SK-N-SH (cell line): ENCODE results near the gene CLCN2. TPM values are rescaled to one million over a fixed set of nuclear protein-coding genes. Genes with fewer than 3 reads are reported as not detected.

Experiments used
- CTCF ChIA-PET: fragments of 300-600, 350-600 bp; formaldehyde crosslinking; extraction: SDS; loops from one replicate; lab custom pipeline; 2021; lab: Yijun Ruan, JAX
- POLR2A ChIA-PET: fragments of 350-600 bp; sonication (Branson Sonifier 250); formaldehyde crosslinking; extraction: SDS; loops from one replicate; lab custom pipeline; 2020; ENCODE audit warnings: antibody characterized with exemption, inconsistent platforms; lab: Yijun Ruan, JAX
- DNase-seq: peaks from one replicate; pipeline ENCODE4 v3.0.0; 2012
- H2AFZ ChIP-seq: fragments of 200-600 bp; sonication (generic); 2 replicates; pipeline ENCODE4 v1.8.1; 2016; ENCODE audit warnings: antibody characterized with exemption, mild to moderate bottlenecking, low read depth
- H3F3A ChIP-seq: fragments of 200-600 bp; sonication (generic); replicated peaks from 2 replicates; pipeline ENCODE3; 2016; ENCODE audit warnings: antibody characterized with exemption, mild to moderate bottlenecking; ENCODE audit not compliant: insufficient read depth
- H3K27ac ChIP-seq, 2 experiments: fragments of 200-500 bp in 1 of 2; fragments of 200-600 bp in 1 of 2; sonication (Bioruptor generic) in 1 of 2; sonication (generic), shearing (Covaris generic) in 1 of 2; 2 replicates each; pipeline versions ENCODE4 v1.5.1 to v1.6.1; 2014 to 2016; ENCODE audit warnings: low read depth in 2 of 2, inconsistent platforms in 1 of 2, low read length in 1 of 2, mild to moderate bottlenecking in 1 of 2, mixed read lengths in 1 of 2
- H3K27me3 ChIP-seq: fragments of 200-600 bp; sonication (generic), shearing (Covaris generic); 2 replicates; pipeline ENCODE4 v1.6.1; 2016; ENCODE audit warnings: mixed run types; ENCODE audit not compliant: insufficient read depth
- H3K36me3 ChIP-seq, 2 experiments: fragments of 200-500 bp in 1 of 2; fragments of 200-600 bp in 1 of 2; sonication (Bioruptor generic) in 1 of 2; sonication (generic) in 1 of 2; replicated peaks in 1 of 2; 2 replicates each; pipeline versions ENCODE3 to v1.5.1; 2014 to 2016; ENCODE audit warnings: low read length in 1 of 2, mild to moderate bottlenecking in 1 of 2; ENCODE audit not compliant: insufficient read depth in 2 of 2, control insufficient read depth in 1 of 2
- H3K4me1 ChIP-seq, 2 experiments: fragments of 200-500 bp in 1 of 2; fragments of 200-600 bp in 1 of 2; sonication (Bioruptor generic) in 1 of 2; sonication (generic), shearing (Covaris generic) in 1 of 2; 2 replicates each; pipeline versions ENCODE4 v1.5.1 to v1.6.1; 2014 to 2016; ENCODE audit warnings: low read depth in 1 of 2, low read length in 1 of 2, mixed run types in 1 of 2; ENCODE audit not compliant: insufficient read depth in 2 of 2, control insufficient read depth in 1 of 2
- H3K4me2 ChIP-seq: fragments of 200-600 bp; sonication (generic), shearing (Covaris generic); 2 replicates; pipeline ENCODE4 v1.6.1; 2017; ENCODE audit warnings: mixed run types
- H3K4me3 ChIP-seq, 2 experiments: fragments of 200-500 bp in 1 of 2; fragments of 200-600 bp in 1 of 2; sonication (Bioruptor generic) in 1 of 2; sonication (generic), shearing (Covaris generic) in 1 of 2; 2 replicates each; pipeline versions ENCODE4 v1.5.1 to v1.8.1; 2014 to 2016; ENCODE audit warnings: low read depth in 2 of 2, inconsistent platforms in 1 of 2, low read length in 1 of 2, mild to moderate bottlenecking in 1 of 2, mixed read lengths in 1 of 2, moderate library complexity in 1 of 2
- H3K79me2 ChIP-seq: fragments of 200-600 bp; sonication (generic); 2 replicates; pipeline ENCODE4 v1.8.1; 2017; ENCODE audit warnings: mild to moderate bottlenecking; ENCODE audit not compliant: insufficient read depth
- H3K9ac ChIP-seq: fragments of 200-600 bp; sonication (generic); 2 replicates; pipeline ENCODE4 v1.6.1; 2017; ENCODE audit warnings: mixed run types
- H3K9me2 ChIP-seq: fragments of 200-600 bp; sonication (generic); 2 replicates; pipeline ENCODE4 v1.6.1; 2017; ENCODE audit warnings: mixed run types
- H3K9me3 ChIP-seq: fragments of 200-600 bp; sonication (generic); 2 replicates; pipeline ENCODE4 v1.6.1; 2017; ENCODE audit warnings: mixed run types, mild to moderate bottlenecking, moderate library complexity
- H4K20me1 ChIP-seq: fragments of 200-600 bp; sonication (generic); 2 replicates; pipeline ENCODE4 v1.6.1; 2017; ENCODE audit warnings: mild to moderate bottlenecking, mixed run types; ENCODE audit not compliant: insufficient read depth
- CHD2 ChIP-seq: fragments of 150-350 bp; IDR thresholded peaks from 2 replicates; pipeline ENCODE4 v1.6.1; 2018; ENCODE audit warnings: low read length; ENCODE audit not compliant: partially characterized antibody
- CTCF ChIP-seq: fragments of 200-600 bp; sonication (generic); IDR thresholded peaks from 2 replicates; pipeline ENCODE4 v1.6.1; 2017; ENCODE audit warnings: antibody characterized with exemption, mild to moderate bottlenecking, moderate library complexity
- ELF1 ChIP-seq: IDR thresholded peaks from 2 replicates; pipeline ENCODE4 v1.4.0; 2012
- FOSL2 ChIP-seq: IDR thresholded peaks from 2 replicates; pipeline ENCODE4 v1.4.0; 2012; ENCODE audit warnings: low read depth, mild to moderate bottlenecking, moderate library complexity, borderline replicate concordance
- GABPA ChIP-seq: IDR thresholded peaks from 2 replicates; pipeline ENCODE4 v1.4.0; 2012; ENCODE audit warnings: low read depth, mild to moderate bottlenecking
- GATA2 ChIP-seq: sonication (generic); formaldehyde crosslinking; IDR thresholded peaks from 2 replicates; pipeline ENCODE4 v1.5.0; 2020; ENCODE audit warnings: mild to moderate bottlenecking, missing genetic modification reagents
- MAX ChIP-seq: IDR thresholded peaks from 2 replicates; pipeline ENCODE4 v1.4.0; 2012; ENCODE audit warnings: low read depth
- MEF2A ChIP-seq: IDR thresholded peaks from 2 replicates; pipeline ENCODE4 v1.4.0; 2012; ENCODE audit warnings: low read depth, borderline replicate concordance
- MXI1 ChIP-seq: IDR thresholded peaks from 2 replicates; pipeline ENCODE4 v1.6.1; 2012; ENCODE audit warnings: mild to moderate bottlenecking, low read depth, low read length, improper control_type of control experiment
- NFIC ChIP-seq: IDR thresholded peaks from 2 replicates; pipeline ENCODE4 v1.4.0; 2012; ENCODE audit warnings: borderline replicate concordance
- NRF1 ChIP-seq: IDR thresholded peaks from 2 replicates; pipeline ENCODE4 v1.6.1; 2012; ENCODE audit warnings: low read depth, mild to moderate bottlenecking, low read length
- POLR2AphosphoS5 ChIP-seq: IDR thresholded peaks from 2 replicates; pipeline ENCODE4 v1.6.1; 2012; ENCODE audit warnings: low read depth, low read length
- RXRA ChIP-seq: IDR thresholded peaks from 2 replicates; pipeline ENCODE4 v1.4.0; 2012; ENCODE audit warnings: low read depth, mild to moderate bottlenecking, borderline replicate concordance
- SIN3A ChIP-seq: IDR thresholded peaks from 2 replicates; pipeline ENCODE4 v1.6.1; 2012; ENCODE audit warnings: low read depth, mild to moderate bottlenecking, low read length, moderate library complexity, borderline replicate concordance
- TEAD4 ChIP-seq: IDR thresholded peaks from 2 replicates; pipeline ENCODE4 v1.4.0; 2012; ENCODE audit warnings: mild to moderate bottlenecking, borderline replicate concordance; ENCODE audit not compliant: insufficient read depth
- USF2 ChIP-seq: fragments of 150-350 bp; IDR thresholded peaks from 2 replicates; pipeline ENCODE4 v1.6.1; 2017; ENCODE audit warnings: antibody characterized with exemption, low read length, low read depth, borderline replicate concordance
- WGBS: methylation state at CpG from one replicate; pipeline ENCODE4 v1.1.6; 2017; ENCODE audit warnings: low lambda C conversion rate; 5-methylcytosine and 5-hydroxymethylcytosine counted together
- polyA plus RNA-seq, 3 experiments: library from polyadenylated mRNA; depleted of rRNA; stranded (reverse); fragments of >200 nt; gene quantifications; 2 replicates each; pipeline ENCODE4 v1.2.3, GENCODE V29; 2012

CLCN2 gene
- polyA plus RNA-seq, 1 of the 3 experiments (the other 2 are of a cell fraction) = 9.1 TPM

GRCh38 chr3:184388936-184389230 lies 27.5 kb upstream of the CLCN2 start:
- Histone ChIP-seq H3K79me2 (no peaks in the 10 kb centered on the region), H3F3A (no peaks in the 10 kb centered on the region), H3K9ac (no peak overlapping the region), H3K27me3 (no peaks in the 10 kb centered on the region), H3K9me2 (no peaks in the 10 kb centered on the region), H2AFZ (no peak overlapping the region), H3K4me3 (no peak overlapping the region), H3K4me1 (no peaks in the 10 kb centered on the region), H3K4me2 (no peak overlapping the region), H3K9me3 (no peaks in the 10 kb centered on the region), H3K27ac (no peak overlapping the region)
- CTCF ChIA-PET = interaction anchor here (1.3 to 3.0 kb wide), 2 partner anchors 17 to 125 kb away, joined by 4 to 21 read pairs; no protein-coding TSS in a partner anchor
- 59% methylated on average over 6 of the region's 8 CpGs for WGBS
- POLR2A ChIA-PET = no interaction called here
- no peak for DNase-seq
- TF ChIP-seq TEAD4 (no peak), POLR2AphosphoS5 (no peak), FOSL2 (no peak)
- TF ChIP-seq, all 33 proteins: peak for 0
- Histone ChIP-seq H4K20me1 (no peaks in the 10 kb centered on the region), H3K36me3 (no peaks in the 10 kb centered on the region)

GRCh38 chr3:184388164-184388935 lies 26.9 kb upstream of the CLCN2 start:
- Histone ChIP-seq H3K4me3 (no peak overlapping the region), H4K20me1 (no peaks in the 10 kb centered on the region), H3K9me2 (no peaks in the 10 kb centered on the region), H3K27ac (no peak overlapping the region), H3K4me2 (no peak overlapping the region), H3F3A (no peaks in the 10 kb centered on the region), H2AFZ (no peak overlapping the region), H3K9me3 (no peaks in the 10 kb centered on the region), H3K79me2 (no peaks in the 10 kb centered on the region), H3K9ac (no peak overlapping the region), H3K27me3 (no peaks in the 10 kb centered on the region), H3K36me3 (no peaks in the 10 kb centered on the region), H3K4me1 (no peaks in the 10 kb centered on the region)
- no peak for DNase-seq
- 32% methylated on average over 7 of the region's 8 CpGs for WGBS
- ChIA-PET POLR2A (no interaction called here), CTCF (interaction anchor here (1.3 to 3.0 kb wide), 2 partner anchors 16 to 125 kb away, joined by 4 to 21 read pairs; no protein-coding TSS in a partner anchor)
- TF ChIP-seq GABPA (no peak), USF2 (no peak), NRF1 (no peak), ELF1 (no peak), MXI1 (no peak), RXRA (no peak), SIN3A (no peak), NFIC (no peak), FOSL2 (no peak), GATA2 (CRISPR knock-in tag) (no peak), MEF2A (no peak), CTCF (no peak), MAX (no peak), CHD2 (no peak)
